ENCODE measurements around the gene FFAR2. TPM values are rescaled to one million over a fixed set of nuclear protein-coding genes. Genes with fewer than 3 reads are reported as not detected.
"Not testable (repeated sequence)": the region's sequence is repeated elsewhere in the genome, so short reads cannot be mapped to it uniquely, and the experiment has no call there.

The FFAR2 gene
- total RNA-seq (ENCODE audit: insufficient read depth, low replicate concordance), result 0.72 TPM

DNA sequence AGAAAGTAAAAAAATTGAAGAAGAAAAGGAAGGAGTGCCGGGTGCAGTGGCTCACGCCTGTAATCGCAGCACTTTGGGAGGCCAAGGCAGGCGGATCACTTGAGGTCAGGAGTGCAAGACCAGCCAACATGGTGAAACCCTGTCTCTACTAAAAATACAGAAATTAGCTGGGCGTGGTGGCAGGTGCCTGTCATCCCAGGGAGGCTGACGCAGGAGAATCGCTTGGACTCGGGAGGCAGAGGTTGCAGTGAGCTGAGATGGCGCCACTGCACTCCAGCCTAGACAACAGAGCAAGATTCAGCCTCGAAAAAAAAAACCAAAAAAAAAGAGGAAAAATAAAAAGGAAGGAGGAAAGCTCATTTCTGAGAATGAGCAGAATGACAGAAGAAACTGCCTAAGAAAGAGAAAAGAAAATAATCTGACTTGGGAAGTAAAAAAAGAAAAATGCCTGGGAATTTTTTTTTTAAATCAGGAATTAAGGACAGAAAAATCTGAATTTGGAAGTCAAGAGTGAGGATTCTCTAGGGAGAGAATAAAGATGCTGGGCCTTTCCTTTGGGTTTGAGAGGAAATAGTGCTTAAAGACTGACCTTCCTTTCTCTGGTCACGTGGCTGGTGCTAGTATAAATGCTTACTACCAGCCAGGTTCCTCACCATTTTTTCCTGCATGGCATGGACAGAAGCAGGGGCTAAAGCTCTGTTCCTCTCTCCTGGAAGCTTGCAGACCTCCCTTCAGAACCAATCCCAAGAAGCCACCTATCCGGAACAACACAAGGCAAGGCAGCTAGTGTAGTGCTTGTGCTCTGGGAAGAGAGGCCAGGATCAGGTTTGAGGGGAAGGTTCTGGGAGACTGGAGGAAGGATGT is at the start of gene FFAR2:
FFAR2 (plus strand) TSS at position 652 of the 864 bp plus-strand sequence. CDS start 1,458 bp downstream, outside the sequence.
- DNase-seq (ENCODE audit: low spot score), result no peak

DNA sequence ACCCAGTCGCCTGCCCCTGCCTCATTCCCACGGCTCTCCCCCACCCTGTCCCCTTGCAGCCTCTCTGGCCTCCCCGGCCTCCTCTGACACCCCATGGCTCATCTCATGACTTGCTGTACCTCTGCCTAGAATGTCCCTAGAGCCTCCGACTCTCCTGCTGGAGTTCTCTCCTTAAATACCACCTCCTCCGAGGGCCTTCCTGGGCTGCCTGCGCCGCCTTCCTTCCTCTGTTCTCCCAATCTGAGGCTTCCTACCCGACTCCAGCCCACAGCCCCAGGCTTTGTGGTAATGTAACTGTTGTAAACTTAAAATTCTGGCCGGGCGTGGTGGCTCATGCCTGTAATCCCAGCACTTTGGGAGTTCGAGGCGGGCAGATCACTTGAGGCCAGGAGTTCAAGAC is 49.5 kb upstream of the FFAR2 start:
- no peak for DNase-seq (ENCODE audit: low spot score)

DNA sequence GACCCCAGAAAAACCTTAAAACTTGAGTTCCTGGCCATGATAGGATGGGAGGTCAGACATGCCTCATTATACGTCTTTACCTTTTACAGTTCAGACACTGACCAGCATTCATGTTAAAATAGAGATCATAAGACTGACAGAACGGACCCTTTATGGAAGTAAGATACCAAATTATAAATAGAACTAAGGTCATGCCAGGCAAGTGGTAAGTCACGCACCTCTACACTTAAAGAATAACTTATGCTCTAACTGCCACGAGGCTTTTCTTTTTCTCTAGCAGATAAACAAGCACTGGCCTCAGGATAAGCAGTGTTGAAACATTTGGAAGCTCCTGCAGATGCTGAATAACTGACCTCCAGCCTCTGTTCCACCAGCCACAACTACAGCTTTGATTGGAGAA is 48.8 kb upstream of the FFAR2 start:
- DNase-seq (ENCODE audit: low spot score), result no peak

DNA sequence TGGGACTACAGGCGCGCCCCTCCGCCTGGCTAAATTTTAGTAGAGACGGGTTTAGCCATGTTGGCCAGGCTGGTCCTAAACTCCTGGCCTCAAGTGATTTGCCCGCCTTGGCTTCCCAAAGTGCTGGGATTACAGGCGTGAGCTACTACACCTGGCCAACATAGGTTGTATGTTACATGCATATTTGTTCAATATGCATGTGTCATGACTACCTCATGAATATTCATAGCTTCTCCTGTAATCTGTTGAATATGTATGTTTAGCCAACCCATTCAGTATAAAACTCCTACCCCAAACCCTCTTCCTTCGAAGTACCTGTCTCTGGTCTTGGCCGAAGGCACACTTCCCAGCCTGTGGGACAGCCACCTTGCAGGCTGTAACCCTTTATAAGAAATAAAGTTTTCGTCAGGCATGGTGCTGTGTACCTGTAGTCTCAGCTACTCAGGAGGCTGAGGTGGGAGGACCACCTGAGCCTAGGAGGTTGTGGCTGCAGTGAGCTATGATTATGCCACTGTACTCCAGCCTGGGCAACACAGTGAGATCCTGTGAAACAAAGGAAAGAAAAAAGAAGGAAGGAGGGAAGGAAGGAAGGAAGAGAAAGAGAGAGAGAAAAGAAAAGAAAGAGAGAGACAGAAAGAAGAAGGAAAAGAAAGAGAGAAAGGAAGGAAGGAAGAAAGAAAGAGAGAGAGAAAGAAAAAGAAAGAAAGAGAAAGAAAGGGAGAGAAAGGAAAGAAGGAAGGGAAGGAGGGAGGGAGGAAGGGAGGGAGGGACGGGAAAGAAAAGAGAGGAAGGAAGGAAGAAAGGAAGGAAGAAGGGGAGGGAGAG is 47.9 kb upstream of the FFAR2 start:
- no peak for DNase-seq (ENCODE audit: low spot score)

DNA sequence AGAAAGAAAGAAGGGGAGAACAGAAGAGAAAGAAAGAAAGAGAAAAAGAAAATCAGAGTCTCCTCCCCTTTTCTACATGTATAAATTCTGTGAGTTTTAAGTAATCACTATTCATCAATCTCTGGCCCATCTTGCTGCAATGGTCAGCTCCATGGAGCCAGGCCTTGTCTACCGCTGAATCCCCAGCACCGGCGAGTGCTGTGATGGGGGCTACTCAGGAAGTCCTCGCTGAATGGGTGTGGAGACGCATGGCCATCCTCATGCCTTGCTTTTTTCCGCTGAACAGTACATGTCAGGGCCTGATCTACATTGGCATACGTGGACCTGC is 47.3 kb upstream of the FFAR2 start:
- no peak for DNase-seq (ENCODE audit: low spot score)

DNA sequence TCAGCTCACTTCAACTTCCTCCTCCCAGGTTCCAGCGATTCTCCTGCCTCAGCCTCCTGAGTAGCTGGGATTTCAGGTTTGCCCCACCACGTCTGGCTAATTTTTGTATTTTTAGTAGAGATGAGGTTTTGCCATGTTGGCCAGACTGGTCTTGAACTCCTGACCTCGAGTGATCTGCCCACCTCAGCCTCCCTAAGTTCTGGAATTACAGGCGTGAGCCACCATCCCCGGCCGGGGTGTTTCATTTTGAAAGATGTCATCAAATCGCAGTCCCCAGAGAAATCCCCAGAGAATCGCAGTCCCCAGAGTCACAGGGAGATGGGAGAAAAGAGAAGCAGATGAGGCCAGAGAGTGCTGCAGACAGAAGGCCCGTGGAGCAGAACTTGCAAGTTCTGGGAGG is 46.6 kb upstream of the FFAR2 start:
- DNase-seq (ENCODE audit: low spot score), result not testable (repeated sequence)

DNA sequence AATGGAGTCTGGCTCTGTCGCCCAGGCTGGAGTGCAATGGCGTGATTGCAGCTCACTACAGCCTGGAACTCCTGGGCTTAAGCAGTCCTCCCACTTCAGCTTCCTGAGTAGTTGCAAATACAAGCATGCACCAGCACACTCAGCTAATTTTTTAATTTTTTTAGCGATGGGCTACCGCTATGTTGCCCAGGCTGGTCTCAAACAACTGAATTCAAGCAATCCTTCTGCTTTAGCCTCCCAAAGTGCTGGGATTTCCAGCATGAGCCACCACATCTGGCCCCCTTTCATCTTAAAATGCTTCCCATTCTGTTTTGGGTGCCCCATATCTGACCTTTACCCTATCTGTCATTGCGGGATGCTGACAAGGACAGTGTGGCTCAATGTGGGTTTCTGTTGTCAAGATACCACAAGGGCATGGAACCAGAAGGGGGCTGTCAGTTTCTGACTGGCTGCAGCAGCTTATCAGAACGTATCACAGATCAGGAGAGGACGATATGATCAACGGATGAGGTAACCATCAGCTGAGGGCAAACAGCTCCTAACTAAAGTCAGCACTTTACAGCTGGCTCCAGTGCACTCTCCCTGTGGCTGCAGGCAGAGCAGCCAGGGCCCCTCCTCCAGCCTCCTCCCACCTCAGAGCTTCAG is 44.8 kb upstream of the FFAR2 start:
- peak; percentile 19 for DNase-seq (ENCODE audit: low spot score)

DNA sequence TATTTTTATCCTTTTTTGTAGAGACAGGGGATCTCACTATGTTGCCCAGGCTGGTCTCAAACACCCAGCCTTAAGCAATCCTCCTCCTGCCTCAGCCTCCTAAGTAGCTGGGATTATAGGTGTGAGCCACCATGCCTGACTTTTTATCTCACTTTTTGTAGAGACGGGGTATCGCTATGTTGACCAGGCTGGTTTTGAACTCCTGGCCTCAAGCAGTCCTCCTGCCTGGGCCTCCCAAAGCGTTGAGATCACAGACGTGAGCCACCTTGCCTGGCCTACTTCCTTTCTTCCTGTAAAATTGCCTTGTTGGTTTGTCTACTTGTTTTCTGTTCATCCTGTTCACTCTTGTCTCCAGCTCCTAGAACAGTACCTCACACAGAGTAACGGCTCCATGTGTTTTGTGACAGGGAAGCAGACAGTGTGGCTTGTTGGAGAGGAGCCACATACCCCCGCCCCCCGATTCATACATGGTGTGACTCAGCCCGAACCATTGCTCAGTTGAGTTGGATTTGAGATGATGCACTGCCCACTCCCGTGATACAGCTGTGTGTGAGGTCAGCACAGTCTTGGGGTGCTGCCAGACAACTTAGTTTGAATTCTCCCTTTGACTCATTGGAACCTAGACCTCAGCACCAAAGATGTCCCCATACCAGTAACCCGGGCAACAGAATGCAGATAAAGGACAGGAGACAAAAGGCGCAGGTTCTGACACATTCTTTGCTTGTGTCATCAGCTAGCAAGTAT is 43.0 kb upstream of the FFAR2 start:
- DNase-seq (ENCODE audit: low spot score), result peak; percentile 64

DNA sequence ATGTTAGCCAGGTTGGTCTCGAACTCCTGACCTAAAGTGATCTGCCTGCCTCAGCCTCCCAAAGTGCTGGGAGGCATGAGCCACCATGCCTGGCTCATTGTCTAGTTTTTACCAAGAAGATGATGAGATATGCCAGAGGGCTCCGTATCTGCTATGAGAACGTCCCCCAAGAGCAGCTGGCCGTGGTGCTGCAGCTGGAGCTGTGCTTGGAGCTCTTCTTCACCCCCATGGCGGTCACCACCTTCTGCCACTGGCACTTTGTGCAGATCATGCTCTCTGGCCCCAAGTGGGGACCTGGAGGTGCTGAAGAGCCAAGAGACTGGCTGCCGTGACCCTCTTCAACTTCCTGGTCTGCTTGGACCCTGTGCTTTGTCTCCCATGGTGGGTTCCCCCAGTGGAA is 40.4 kb upstream of the FFAR2 start:
- DNase-seq (ENCODE audit: low spot score), result no peak

DNA sequence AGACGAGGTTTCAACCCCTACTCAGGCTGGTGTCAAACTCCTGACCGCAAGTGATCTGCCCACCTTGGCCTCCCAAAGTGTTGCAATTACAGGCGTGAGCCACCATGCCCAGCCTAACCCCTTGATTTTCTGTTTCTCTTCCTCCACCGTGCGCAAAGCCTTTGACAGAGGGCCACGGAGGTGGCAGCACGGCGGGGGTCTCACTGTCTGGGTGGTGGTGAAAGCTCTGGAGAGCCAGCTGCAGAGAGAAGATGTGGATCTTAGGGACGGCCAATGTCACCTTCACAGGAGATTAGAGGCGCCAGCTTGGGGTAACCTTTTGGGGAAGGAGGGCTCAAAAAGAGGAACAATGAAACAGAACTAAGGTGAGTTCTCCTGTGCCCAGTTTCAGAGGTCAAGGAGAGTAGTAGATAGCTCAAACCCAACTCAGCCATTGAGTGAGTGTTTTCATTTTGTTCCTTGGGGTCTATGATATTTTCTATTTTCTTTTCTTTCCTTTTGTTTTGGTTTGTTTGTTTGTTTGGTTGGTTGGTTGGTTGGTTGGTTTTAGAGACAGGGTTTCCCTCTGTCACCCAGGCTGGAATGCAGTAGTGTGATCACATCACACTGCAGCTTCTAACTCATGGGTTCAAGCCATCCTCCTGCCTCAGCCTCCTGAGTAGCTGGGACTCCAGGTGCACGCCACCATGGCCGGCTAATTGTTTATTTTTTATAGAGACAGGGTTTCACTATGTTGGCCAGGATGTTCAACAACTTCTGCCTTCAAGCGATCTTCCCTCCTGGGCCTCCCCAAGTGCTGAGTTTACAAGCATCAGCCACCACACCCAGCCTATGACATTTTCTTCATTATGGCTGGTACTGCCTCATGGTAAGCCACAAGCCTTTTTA is 39.5 kb upstream of the FFAR2 start:
- no peak for DNase-seq (ENCODE audit: low spot score)

DNA sequence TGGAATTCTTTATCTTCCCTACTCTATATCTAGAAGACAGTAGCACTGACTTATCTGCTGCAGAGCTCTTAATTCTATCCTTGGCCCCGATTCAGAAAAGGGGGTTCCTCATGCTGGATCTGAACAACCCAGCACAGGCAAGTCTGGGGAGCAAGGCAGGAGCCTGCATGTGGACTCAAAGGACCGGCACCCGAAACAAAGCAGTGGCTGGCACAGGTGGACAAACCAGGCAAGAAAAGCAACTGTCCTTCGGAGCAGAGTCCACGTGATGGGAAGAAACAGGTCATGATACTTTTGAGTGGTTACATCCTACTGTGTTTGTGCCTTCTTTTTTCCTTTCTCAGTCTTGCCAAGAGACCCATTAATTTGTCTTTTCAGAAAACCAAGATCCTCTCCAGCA is 38.9 kb upstream of the FFAR2 start:
- DNase-seq (ENCODE audit: low spot score), result peak; percentile 13

DNA sequence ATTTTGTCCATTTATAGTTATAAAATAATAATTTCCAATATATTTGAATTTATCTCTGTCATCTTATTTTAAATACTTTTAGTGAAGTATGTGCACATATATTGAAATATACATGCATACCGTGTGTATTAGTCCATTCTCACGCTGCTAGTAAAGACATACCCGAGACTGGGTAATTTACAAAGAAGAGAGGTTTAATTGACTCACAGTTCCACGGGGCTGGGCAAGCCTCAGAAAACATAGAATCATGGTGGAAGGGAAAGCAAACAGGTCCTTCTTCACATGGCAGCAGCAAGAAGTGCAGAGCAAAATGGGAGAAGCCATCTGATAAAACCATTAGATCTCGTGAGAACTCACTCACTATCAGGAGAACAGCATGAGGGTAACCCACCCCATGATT is 37.6 kb upstream of the FFAR2 start:
- DNase-seq (ENCODE audit: low spot score), result no peak

DNA sequence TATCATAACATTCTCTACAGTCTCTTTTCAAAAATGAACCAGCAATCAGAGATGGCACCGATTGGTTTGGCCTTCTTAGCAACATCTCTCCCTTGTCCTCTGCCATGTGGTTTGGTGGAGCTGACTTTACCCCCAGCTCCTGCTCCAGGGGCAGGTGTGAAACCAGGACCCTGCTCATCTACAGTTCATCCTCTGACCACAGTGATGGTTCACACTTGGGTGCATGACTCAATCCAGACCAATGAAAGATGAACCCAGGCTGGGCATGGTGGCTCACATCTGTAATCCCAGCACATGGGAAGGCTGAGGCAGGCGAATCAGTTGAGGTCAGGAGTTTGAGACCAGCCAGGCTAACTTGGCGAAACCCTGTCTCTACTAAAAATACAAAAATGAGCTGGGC is 33.6 kb upstream of the FFAR2 start:
- DNase-seq (ENCODE audit: low spot score), result no peak

DNA sequence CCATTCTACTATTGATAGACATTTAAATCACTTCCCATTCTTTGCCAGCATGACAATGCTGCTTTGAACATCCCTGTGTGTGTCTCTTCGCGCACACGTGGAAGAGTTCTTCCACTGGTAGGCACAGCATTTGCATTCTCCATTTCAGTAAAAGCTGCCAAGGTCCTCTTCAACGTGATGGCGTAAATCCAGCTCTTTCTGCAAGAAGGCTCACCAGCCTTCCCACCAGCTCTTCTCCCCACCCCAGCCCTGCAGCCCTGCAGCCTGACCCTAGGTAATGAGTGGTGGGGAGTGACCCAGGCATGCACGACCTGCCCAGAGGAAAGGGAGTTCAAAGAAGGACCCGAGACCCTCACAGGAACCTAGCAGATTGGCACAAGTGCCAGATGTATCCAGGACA is 31.7 kb upstream of the FFAR2 start:
- no peak for DNase-seq (ENCODE audit: low spot score)

DNA sequence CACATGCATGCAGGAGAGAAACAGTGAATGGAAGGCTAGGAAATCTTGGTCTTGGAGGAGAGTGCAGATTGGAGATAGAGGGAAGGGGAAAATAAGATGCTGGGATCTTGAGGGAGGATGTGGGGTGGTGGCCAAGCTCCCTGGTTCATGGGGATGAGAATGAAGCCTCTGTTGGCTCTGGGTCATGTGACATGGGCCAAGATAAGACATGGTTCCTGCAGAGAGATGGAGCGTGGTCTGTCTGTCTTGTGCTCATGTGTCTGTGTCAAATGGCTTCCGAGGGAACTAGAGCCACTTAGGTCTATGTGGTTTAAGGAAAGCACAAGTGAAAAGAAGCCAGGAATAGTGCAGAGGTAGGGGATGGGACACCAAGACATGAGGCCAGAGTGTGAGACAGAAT is 30.8 kb upstream of the FFAR2 start:
- DNase-seq (ENCODE audit: low spot score), result no peak

DNA sequence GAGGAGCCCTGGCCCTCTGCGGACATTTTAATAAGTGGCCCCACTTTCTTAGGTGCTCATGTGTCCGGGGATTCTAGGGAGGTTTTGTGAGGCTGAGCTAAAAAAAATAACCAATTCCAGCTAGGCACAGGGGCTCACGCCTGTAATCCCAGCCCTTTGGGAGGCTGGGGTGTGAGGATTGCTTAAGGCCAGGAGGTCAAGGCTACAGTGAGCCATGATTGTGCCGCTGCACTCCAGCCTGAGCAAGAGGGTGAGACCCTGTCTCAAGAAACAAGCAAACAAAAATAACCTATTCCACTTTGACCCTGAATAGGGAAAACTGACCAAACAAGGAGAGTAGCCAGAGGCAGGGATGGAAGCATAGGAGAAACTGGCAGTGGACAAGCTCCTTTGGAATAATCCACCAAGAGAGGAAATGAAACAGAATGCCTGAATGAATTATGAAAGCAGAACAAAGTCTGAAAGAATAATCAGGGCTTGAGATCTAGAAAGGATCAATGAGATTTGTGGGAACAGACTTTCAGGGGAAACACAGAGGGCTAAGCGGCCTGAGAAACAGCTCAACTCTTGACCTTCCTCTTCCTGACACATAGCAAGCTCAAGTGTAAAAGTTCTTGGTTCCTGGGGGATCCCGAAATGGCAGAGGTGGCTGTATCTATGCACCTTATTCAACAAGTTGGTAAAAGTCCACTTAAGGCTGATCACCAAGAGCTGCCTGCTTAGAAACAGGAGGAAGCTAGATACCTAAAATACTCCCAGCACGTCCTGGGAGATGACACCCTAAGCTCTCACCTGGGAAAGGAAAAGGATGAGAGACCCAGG is 30.1 kb upstream of the FFAR2 start:
- DNase-seq (ENCODE audit: low spot score), result no peak

DNA sequence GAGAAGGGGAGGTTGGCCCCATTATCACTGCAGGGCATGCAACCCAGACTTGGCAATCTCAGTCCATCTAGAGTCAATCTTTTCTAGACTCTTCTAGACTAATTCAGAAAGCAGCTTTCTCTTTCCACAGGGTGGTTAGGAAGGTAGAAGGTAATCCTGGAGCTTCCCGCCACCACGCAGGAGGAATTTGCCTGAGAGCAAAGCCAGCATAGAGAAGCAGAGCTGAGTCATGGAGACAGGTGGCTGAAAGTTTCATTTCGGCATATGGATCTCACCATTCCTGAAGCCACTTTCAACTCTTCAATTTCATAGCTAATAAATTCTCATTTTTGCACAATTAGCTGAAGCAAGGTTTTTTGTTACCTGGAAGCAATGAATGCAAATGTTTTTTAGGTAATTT is 29.0 kb upstream of the FFAR2 start:
- no peak for DNase-seq (ENCODE audit: low spot score)

DNA sequence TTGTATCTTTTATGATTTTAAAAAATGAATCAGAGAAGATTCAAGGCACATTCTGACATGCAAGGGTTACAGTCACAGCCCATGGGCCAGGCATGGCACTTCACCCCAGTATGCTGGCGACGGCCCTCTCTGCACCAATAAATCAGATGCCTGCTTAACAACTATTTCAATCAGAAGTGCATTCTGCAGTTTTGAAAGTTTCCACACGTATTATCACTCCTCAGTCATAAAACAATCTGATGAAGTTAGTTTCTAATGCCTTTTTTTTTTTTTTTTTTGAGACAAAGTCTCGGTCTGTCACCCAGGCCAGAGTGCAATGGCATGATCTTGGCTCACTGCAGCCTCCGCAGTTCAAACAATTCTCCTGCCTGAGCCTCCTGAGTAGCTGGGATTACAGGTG is 28.3 kb upstream of the FFAR2 start:
- no peak for DNase-seq (ENCODE audit: low spot score)

DNA sequence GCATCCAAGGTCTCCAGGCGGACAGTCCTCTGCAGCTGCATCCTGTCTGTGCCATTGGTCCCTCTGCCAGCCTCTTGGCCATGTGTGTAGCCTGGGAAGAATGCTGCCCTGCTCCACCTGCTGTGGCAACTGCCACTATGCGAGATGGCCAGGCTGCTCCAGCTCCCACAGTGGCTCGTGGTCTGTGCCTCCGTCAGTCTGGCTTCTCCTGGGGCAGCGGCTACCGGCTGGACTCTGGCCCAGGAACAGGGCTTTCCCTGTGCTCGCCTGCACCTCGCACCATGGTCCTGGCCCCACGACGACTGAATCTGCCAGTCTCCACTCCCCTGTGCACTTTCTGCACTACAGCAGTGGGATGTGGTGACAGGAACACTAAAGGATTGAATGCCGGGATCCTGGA is 26.7 kb upstream of the FFAR2 start:
- DNase-seq (ENCODE audit: low spot score), result no peak

DNA sequence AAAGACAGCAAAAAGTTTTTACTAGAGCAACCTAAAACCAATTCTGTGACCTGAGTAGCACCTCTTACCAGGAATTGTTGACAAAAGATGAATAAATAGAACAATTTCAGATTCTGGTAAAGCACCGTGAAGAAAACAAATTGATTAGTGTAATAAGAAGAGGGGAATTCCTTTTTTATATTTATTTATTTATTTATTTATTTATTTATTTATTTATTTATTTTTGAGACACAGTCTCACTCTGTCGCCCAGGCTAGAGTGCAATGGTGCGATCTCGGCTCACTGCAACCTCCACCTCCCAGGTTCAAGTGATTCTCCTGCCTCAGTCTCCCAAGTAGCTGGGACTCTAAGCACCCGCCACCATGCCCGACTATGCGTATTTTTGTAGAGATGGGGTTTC is 24.7 kb upstream of the FFAR2 start:
- not testable (repeated sequence) for DNase-seq (ENCODE audit: low spot score)

All from umbilical cord (tissue), 2 donors.